22Rv1 (cell line): ENCODE data around the gene LIG4.
"Not testable (repeated sequence)": the region's sequence is repeated elsewhere in the genome, so short reads cannot be mapped to it uniquely, and the experiment has no call there.

Source experiments
- CTCF ChIP-seq: fragments of 450-650 bp; IDR thresholded peaks from 2 replicates; pipeline ENCODE4 v1.5.1; 2017; ENCODE audit warnings: mild to moderate bottlenecking
- ZFX ChIP-seq: fragments of 450-650 bp; IDR thresholded peaks from 2 replicates; pipeline ENCODE4 v1.6.1; 2017; ENCODE audit warnings: antibody characterized with exemption, borderline replicate concordance

GRCh38 chr13:108217307-108218043 lies 2.1 kb upstream of the LIG4 start:
- TF ChIP-seq CTCF, ZFX: not testable (repeated sequence)
